C4-2B (cell line): Measurements from ENCODE around the gene MAP3K13.
"Not testable (repeated sequence)": the region's sequence is repeated elsewhere in the genome, so short reads cannot be mapped to it uniquely, and the experiment has no call there.

ENCODE experiments used
- H3K27ac ChIP-seq: fragments of 450-650 bp; 2 replicates; pipeline ENCODE4 v1.5.1; 2017
- ZFX ChIP-seq: fragments of 450-650 bp; IDR thresholded peaks from 2 replicates; pipeline ENCODE4 v1.6.1; 2017
- TF ChIP-seq, protein P1 (sequence below): fragments of 450-650 bp; conservative IDR thresholded peaks from 2 replicates; pipeline ENCODE4 v1.5.1; 2017; ENCODE audit warnings: mild to moderate bottlenecking

Gene MAP3K13

DNA sequence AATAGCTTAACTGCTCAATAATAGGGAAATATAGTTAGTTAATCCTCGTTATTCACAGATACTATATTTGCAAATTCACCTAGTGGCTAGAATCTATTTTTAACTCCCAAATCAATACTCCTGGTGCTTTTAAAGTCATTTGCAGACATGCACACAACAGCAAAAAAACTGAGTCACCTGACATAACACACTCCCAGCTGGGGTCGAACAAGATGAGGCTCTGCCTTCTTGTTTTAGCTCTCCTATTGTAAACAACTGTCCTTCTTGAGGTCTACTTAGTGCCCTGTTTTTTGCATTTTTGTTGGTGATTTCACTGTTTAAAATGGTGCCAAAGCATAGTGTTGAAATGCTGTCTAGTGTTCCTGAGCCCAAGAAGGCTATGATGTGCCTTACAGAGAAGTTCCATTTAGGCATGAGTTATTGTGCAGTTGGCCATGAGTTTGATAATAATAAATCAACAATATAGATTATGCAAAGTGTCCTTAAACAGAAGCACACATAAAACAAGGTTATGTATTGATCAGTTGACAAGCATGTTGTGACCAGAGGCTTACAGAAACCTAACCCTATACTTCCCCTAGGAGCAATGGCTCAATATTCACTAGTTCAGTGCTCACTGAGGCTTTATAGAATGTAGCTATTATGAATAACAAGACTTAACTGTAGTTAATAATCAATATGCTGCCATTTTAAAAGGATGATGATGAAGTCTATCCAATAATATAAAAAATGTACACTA is 18.6 kb downstream of the MAP3K13 start:
- no peak overlapping the region for H3K27ac ChIP-seq
- no peak for TF ChIP-seq ZFX
- TF ChIP-seq, protein P1, sequence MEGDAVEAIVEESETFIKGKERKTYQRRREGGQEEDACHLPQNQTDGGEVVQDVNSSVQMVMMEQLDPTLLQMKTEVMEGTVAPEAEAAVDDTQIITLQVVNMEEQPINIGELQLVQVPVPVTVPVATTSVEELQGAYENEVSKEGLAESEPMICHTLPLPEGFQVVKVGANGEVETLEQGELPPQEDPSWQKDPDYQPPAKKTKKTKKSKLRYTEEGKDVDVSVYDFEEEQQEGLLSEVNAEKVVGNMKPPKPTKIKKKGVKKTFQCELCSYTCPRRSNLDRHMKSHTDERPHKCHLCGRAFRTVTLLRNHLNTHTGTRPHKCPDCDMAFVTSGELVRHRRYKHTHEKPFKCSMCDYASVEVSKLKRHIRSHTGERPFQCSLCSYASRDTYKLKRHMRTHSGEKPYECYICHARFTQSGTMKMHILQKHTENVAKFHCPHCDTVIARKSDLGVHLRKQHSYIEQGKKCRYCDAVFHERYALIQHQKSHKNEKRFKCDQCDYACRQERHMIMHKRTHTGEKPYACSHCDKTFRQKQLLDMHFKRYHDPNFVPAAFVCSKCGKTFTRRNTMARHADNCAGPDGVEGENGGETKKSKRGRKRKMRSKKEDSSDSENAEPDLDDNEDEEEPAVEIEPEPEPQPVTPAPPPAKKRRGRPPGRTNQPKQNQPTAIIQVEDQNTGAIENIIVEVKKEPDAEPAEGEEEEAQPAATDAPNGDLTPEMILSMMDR, result no peak

DNA sequence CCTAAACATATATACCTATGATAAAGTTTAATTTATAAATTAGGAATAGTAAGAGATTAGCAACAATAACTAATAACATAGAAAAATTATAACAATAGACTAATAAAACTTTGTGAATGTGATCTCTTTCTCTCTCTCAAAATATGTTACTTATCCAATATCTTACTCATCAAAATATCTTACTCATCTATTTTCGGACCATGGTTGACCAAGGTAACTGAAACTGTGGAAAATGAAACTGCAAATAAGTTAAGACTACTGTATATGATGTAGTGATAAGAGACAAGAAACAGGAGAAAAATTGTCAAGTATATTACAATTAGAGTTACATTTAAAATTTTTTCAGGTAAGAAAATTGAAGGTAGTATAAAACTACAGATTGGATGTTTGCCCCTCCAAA is 19.2 kb downstream of the MAP3K13 start:
- H3K27ac ChIP-seq, result no peak overlapping the region
- TF ChIP-seq, protein P1, result no peak
- no peak for TF ChIP-seq ZFX

- not testable (repeated sequence) for H3K27ac ChIP-seq
Observed at GRCh38 chr3:185386515-185386914, 23.6 kb downstream of the MAP3K13 start.

- TF ChIP-seq, protein P1, result no peak
- TF ChIP-seq ZFX, result no peak
- H3K27ac ChIP-seq, result no peak overlapping the region
Observed at GRCh38 chr3:185387646-185388045, 24.7 kb downstream of the MAP3K13 start.

DNA sequence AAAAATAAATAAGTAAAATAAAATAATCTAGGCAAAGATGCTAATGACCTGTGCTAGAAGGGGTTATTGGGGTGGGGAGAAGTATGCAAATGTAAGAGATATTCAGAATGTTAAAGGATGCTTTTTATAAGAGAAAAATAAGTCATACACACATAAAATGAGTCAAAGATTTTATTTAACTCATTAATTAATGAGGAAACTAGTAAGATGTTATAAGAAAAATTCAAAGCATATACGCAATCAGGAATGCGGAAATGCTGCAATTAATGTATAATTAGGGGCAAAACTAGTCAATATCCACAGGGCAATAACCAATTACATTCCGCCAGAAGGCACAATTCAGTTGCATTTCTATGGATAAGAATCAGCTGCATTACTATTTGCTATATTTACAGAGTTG is 30.1 kb downstream of the MAP3K13 start:
- no peak overlapping the region for H3K27ac ChIP-seq
- TF ChIP-seq ZFX, result no peak
- TF ChIP-seq, protein P1, result no peak

DNA sequence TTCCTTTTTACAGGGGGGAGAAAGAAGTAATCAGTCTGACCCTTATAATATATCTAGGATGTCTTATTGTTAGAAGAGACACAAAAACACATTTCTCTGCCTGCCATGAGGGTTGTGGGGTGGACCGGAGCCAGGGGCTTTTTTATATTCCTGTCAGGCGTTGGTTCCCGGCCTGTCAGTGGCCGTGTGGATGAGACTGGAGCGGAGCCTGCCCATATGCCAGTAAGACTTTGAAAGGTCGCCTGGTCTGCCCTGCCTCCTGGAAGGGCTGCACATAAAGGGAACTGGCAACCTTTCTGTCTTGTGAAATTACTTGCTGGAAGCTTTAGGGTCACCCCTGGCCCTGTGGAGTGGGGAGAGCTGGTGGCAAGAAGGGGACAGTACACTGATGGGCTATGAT is 34.7 kb downstream of the MAP3K13 start:
- TF ChIP-seq ZFX, result no peak
- TF ChIP-seq, protein P1, result no peak
- H3K27ac ChIP-seq, result no peak overlapping the region

- H3K27ac ChIP-seq, result no peak overlapping the region
- TF ChIP-seq, protein P1, result no peak
- TF ChIP-seq ZFX, result no peak
Observed at GRCh38 chr3:185399737-185400667, 37.1 kb downstream of the MAP3K13 start.
